G401 (cell line): ENCODE data around the gene U2SURP. TPM values are rescaled to one million over a fixed set of nuclear protein-coding genes. Genes with fewer than 3 reads are reported as not detected.

Source experiments
- DNase-seq: peaks from one replicate; pipeline ENCODE4 v3.0.0-alpha.2; 2015; ENCODE audit warnings: low spot score
- in situ Hi-C: cut with HindIII; loops from 2 replicates; pipeline ENCODE4 v1.10.0; 2016; ENCODE audit warnings: low sequenced_read_pairs, mixed read lengths
- total RNA-seq: library from RNA; depleted of rRNA; stranded (reverse); fragments of >200 nt; shearing (Covaris generic); gene quantifications from 2 replicates; pipeline ENCODE4 v1.2.3, GENCODE V29; 2014; rRNA removed

Gene U2SURP
- 67.8 and 97.3 TPM in 2 replicates for total RNA-seq

GRCh38 chr3:143001369-143002082 is at the start of gene U2SURP:
U2SURP (plus strand) TSS chr3:143001570; CDS start chr3:143001629, 59 bp downstream.
- peak; percentile 98 for DNase-seq
- in situ Hi-C loops: no loop called here

- DNase-seq: no peak
- in situ Hi-C loops: no loop called here
Observed at GRCh38 chr3:142951794-142952193, 49.6 kb upstream of the U2SURP start.

GRCh38 chr3:142952272-142953193 is 48.8 kb upstream of the U2SURP start:
- in situ Hi-C loops: no loop called here

GRCh38 chr3:142953443-142953842 is 47.9 kb upstream of the U2SURP start:
- DNase-seq: no peak
- in situ Hi-C loops: no loop called here

More at GRCh38 chr3:142952272-142953193, 48.8 kb upstream of the U2SURP start:
- DNase-seq: no peak

- in situ Hi-C loops: no loop called here
- no peak for DNase-seq
Observed at GRCh38 chr3:142958707-142959106, 42.7 kb upstream of the U2SURP start.

GRCh38 chr3:142960322-142960850 is 41.0 kb upstream of the U2SURP start:
- in situ Hi-C loops: no loop called here
- DNase-seq: no peak

GRCh38 chr3:142961539-142961938 is 39.8 kb upstream of the U2SURP start:
- no peak for DNase-seq

GRCh38 chr3:142962175-142962519 is 39.2 kb upstream of the U2SURP start:
- in situ Hi-C loops: no loop called here
- DNase-seq: no peak

More at GRCh38 chr3:142961539-142961938, 39.8 kb upstream of the U2SURP start:
- in situ Hi-C loops: no loop called here

GRCh38 chr3:142962520-142963233 is 38.7 kb upstream of the U2SURP start:
- in situ Hi-C loops: no loop called here
- no peak for DNase-seq

- no peak for DNase-seq
- in situ Hi-C loops: no loop called here
Observed at GRCh38 chr3:142963234-142963515, 38.2 kb upstream of the U2SURP start.

GRCh38 chr3:142963516-142964448 is 37.6 kb upstream of the U2SURP start, which contains the start of gene PAQR9:
PAQR9 (minus strand) TSS chr3:142963674; CDS start chr3:142963336, 338 bp downstream.
- peak; percentile 30 for DNase-seq
- in situ Hi-C loops: no loop called here

GRCh38 chr3:142965581-142965980 is 35.8 kb upstream of the U2SURP start:
- no peak for DNase-seq
- in situ Hi-C loops: no loop called here

- DNase-seq: no peak
- in situ Hi-C loops: no loop called here
Observed at GRCh38 chr3:142966808-142967207, 34.6 kb upstream of the U2SURP start.

GRCh38 chr3:142968319-142969025 is 32.9 kb upstream of the U2SURP start:
- no peak for DNase-seq
- in situ Hi-C loops: no loop called here

GRCh38 chr3:142971431-142971830 is 29.9 kb upstream of the U2SURP start:
- DNase-seq: no peak
- in situ Hi-C loops: no loop called here

- no peak for DNase-seq
- in situ Hi-C loops: no loop called here
Observed at GRCh38 chr3:142972092-142972753, 29.1 kb upstream of the U2SURP start.

- peak; percentile 97 for DNase-seq
- in situ Hi-C loops: no loop called here
Observed at GRCh38 chr3:142973217-142974009, 28.0 kb upstream of the U2SURP start.
